CD4-positive, alpha-beta memory T cell (primary cell): Measurements from ENCODE around the gene CDHR1. TPM values are rescaled to one million over a fixed set of nuclear protein-coding genes. Genes with fewer than 3 reads are reported as not detected.

ENCODE experiments used
- CTCF ChIA-PET: fragments of 350-600 bp; sonication (Branson Sonifier 250); formaldehyde crosslinking; loops from one replicate; lab custom pipeline; 2021; ENCODE audit warnings: inconsistent platforms; ENCODE audit not compliant: partially characterized antibody; lab: Charles Lee
- POLR2A ChIA-PET: fragments of 350-600 bp; sonication (Branson Sonifier 250); formaldehyde crosslinking; loops from one replicate; lab custom pipeline; 2021; ENCODE audit not compliant: partially characterized antibody; lab: Charles Lee
- DNase-seq, 5 donors: peaks; one replicate each; pipeline versions ENCODE4 v3.0.0 to v3.0.0-alpha.2; 2020 to 2022; ENCODE audit warnings: mixed read lengths in 1 of 5
- H3K27ac ChIP-seq: one replicate; pipeline ENCODE4 v1.7.0; 2013; ENCODE audit warnings: low read depth, low read length
- H3K27me3 ChIP-seq: 2 replicates; pipeline ENCODE4 v1.7.0; 2013; ENCODE audit warnings: mild to moderate bottlenecking, low read length, moderate library complexity; ENCODE audit not compliant: insufficient read depth
- H3K36me3 ChIP-seq: 2 replicates; pipeline ENCODE4 v1.7.0; 2013; ENCODE audit warnings: mild to moderate bottlenecking, low read length, moderate library complexity; ENCODE audit not compliant: insufficient read depth
- H3K4me1 ChIP-seq: 2 replicates; pipeline ENCODE4 v1.7.0; 2013; ENCODE audit warnings: mild to moderate bottlenecking, low read length, moderate library complexity; ENCODE audit not compliant: insufficient read depth
- H3K4me3 ChIP-seq, 2 donors: one replicate each; pipeline ENCODE4 v1.7.0; 2013; ENCODE audit warnings: low read length in 2 of 2, mild to moderate bottlenecking in 1 of 2
- H3K9me3 ChIP-seq, 2 donors: one replicate each; pipeline ENCODE4 v1.7.0; 2013; ENCODE audit warnings: low read length in 2 of 2, control low read depth in 1 of 2; ENCODE audit not compliant: control insufficient read depth in 1 of 2
- H3K27ac Mint-ChIP-seq, 7 donors: one replicate each; pipeline ENCODE4 v1.8.0; 2020 to 2021; ENCODE audit warnings: mixed read lengths in 7 of 7, mild to moderate bottlenecking in 6 of 7, inconsistent platforms in 3 of 7, moderate library complexity in 3 of 7
- H3K27me3 Mint-ChIP-seq, 2 donors: one replicate each; pipeline ENCODE4 v1.8.0; 2020 to 2021; ENCODE audit warnings: mixed read lengths in 2 of 2
- H3K36me3 Mint-ChIP-seq, 2 donors: one replicate each; pipeline ENCODE4 v1.8.0; 2020 to 2021; ENCODE audit warnings: mixed read lengths in 2 of 2, inconsistent platforms in 1 of 2, mild to moderate bottlenecking in 1 of 2
- H3K4me1 Mint-ChIP-seq, 4 donors: one replicate each; pipeline ENCODE4 v1.8.0; 2020 to 2021; ENCODE audit warnings: mixed read lengths in 4 of 4, mild to moderate bottlenecking in 1 of 4
- H3K4me3 Mint-ChIP-seq, 8 donors: one replicate each; pipeline ENCODE4 v1.8.0; 2020 to 2021; ENCODE audit warnings: mixed read lengths in 8 of 8, mild to moderate bottlenecking in 7 of 8, moderate library complexity in 6 of 8, inconsistent platforms in 3 of 8
- H3K9me3 Mint-ChIP-seq, 8 donors: one replicate each; pipeline ENCODE4 v1.8.0; 2020 to 2021; ENCODE audit warnings: mixed read lengths in 8 of 8, mild to moderate bottlenecking in 5 of 8, inconsistent platforms in 3 of 8, moderate library complexity in 1 of 8
- intact Hi-C: fragments of 100-400 bp; cut with micrococcal nuclease; formaldehyde crosslinking; loops from one replicate; pipeline ENCODE4 v1.15.1; 2023
- polyA plus RNA-seq, 2 donors: library from polyadenylated mRNA; unstranded; fragments of 300-500 nt; fragmentation: Illumina TruSeq; gene quantifications; one replicate each; pipeline ENCODE4 v1.2.3, GENCODE V29; 2021
- total RNA-seq, 2 experiments: library from RNA; stranded (reverse); gene quantifications; one replicate each; pipeline ENCODE4 v1.2.3, GENCODE V29; 2021

The CDHR1 gene
- total and polyA plus RNA-seq, 4 experiments from 2014 or later = 0.12 to 0.17 TPM; not detected in 2

GRCh38 chr10:84173501-84173929 is 20.8 kb upstream of the CDHR1 start, which contains the start of gene GPR15LG:
Gene GPR15LG (plus strand): TSS chr10:84173801. CDS start chr10:84173852, 51 bp downstream.
- Histone ChIP-seq H3K4me1 (peaks cover 22% of the 10 kb centered on the region), H3K27ac (no peak within 1 kb of the TSS), H3K36me3 (no peaks in the 10 kb centered on the region), H3K4me3 (no peak within 1 kb of the TSS), H3K9me3 (no peaks in the 10 kb centered on the region), H3K27me3 (no peaks in the 10 kb centered on the region)
- Mint-ChIP-seq H3K9me3 (no peaks in the 10 kb centered on the region), H3K4me1 (peaks cover 6 to 11% (median 7%) of the 10 kb centered on the region in 4 donors), H3K4me3 (no peak within 1 kb of the TSS), H3K27me3 (peaks cover 0 to 3% of the 10 kb centered on the region in 2 donors), H3K36me3 (no peaks in the 10 kb centered on the region), H3K27ac (no peak within 1 kb of the TSS)
- CTCF ChIA-PET = no interaction called here
- intact Hi-C loops = no loop called here
- no peak for DNase-seq
- POLR2A ChIA-PET = no interaction called here

- intact Hi-C loops = no loop called here
- Mint-ChIP-seq H3K27ac (no peak overlapping the region), H3K36me3 (no peaks in the 10 kb centered on the region), H3K4me1 (peaks cover 6 to 11% (median 7%) of the 10 kb centered on the region in 4 donors), H3K9me3 (no peaks in the 10 kb centered on the region), H3K27me3 (peaks cover 0 to 3% of the 10 kb centered on the region in 2 donors), H3K4me3 (no peak overlapping the region)
- peaks cover 30% of the 10 kb centered on the region for H3K4me1 ChIP-seq
- no peak for DNase-seq
- H3K4me3 ChIP-seq = no peak overlapping the region
- ChIA-PET POLR2A (no interaction called here), CTCF (no interaction called here)
- no peaks in the 10 kb centered on the region for H3K9me3 ChIP-seq
- no peaks in the 10 kb centered on the region for H3K36me3 ChIP-seq
- H3K27me3 ChIP-seq = no peaks in the 10 kb centered on the region
- no peak overlapping the region for H3K27ac ChIP-seq
Observed at GRCh38 chr10:84175436-84175835, 18.9 kb upstream of the CDHR1 start.

GRCh38 chr10:84176351-84176750 is 18.0 kb upstream of the CDHR1 start:
- no peak overlapping the region for H3K27ac ChIP-seq
- no peak for DNase-seq
- Mint-ChIP-seq H3K27me3 (peaks cover 0 to under 1% of the 10 kb centered on the region in 2 donors), H3K36me3 (no peaks in the 10 kb centered on the region), H3K4me3 (peak overlapping the region in 2 of 8 donors; percentile 72 to 76), H3K9me3 (no peaks in the 10 kb centered on the region), H3K4me1 (peaks cover 6 to 11% (median 7%) of the 10 kb centered on the region in 4 donors), H3K27ac (peak overlapping the region in 6 of 7 donors; percentile 23 to 91 (median 86))
- no peaks in the 10 kb centered on the region for H3K27me3 ChIP-seq
- no peaks in the 10 kb centered on the region for H3K9me3 ChIP-seq
- ChIA-PET POLR2A (interaction anchor here (1.8 kb wide), 1 partner anchor 37 kb away, joined by 11 read pairs; the partner anchor contains the start of gene GHITM), CTCF (no interaction called here)
- H3K4me1 ChIP-seq = peaks cover 30% of the 10 kb centered on the region
- H3K36me3 ChIP-seq = no peaks in the 10 kb centered on the region
- intact Hi-C loops = no loop called here
- H3K4me3 ChIP-seq = no peak overlapping the region

GRCh38 chr10:84176836-84177474 is 17.4 kb upstream of the CDHR1 start:
- H3K36me3 Mint-ChIP-seq = no peaks in the 10 kb centered on the region
- no peaks in the 10 kb centered on the region for H3K36me3 ChIP-seq
- no peaks in the 10 kb centered on the region for H3K9me3 Mint-ChIP-seq
- H3K4me1 Mint-ChIP-seq = peaks cover 6 to 11% (median 7%) of the 10 kb centered on the region in 4 donors
- no peaks in the 10 kb centered on the region for H3K27me3 ChIP-seq
- peaks cover 30% of the 10 kb centered on the region for H3K4me1 ChIP-seq
- H3K9me3 ChIP-seq = no peaks in the 10 kb centered on the region
- no peak overlapping the region for H3K4me3 ChIP-seq
- POLR2A ChIA-PET = interaction anchor here (0.7 to 1.8 kb wide), 5 partner anchors 14 to 37 kb away, joined by 3 to 11 read pairs (median 5); partner anchors contain the start of gene GHITM
- no peak overlapping the region for H3K27ac ChIP-seq
- CTCF ChIA-PET = interaction anchor here (1.1 kb wide), 1 partner anchor 29 kb away, joined by 7 read pairs; no protein-coding TSS in a partner anchor
- peak overlapping the region in 3 of 8 donors; percentile 27 to 76 (median 72) for H3K4me3 Mint-ChIP-seq
- peak overlapping the region in 5 of 7 donors; percentile 82 to 91 (median 88) for H3K27ac Mint-ChIP-seq
- H3K27me3 Mint-ChIP-seq = no peaks in the 10 kb centered on the region
- intact Hi-C loops = no loop called here
- DNase-seq = no peak

GRCh38 chr10:84177541-84178141 is 16.7 kb upstream of the CDHR1 start:
- ChIA-PET CTCF (interaction anchor here (0.6 to 1.1 kb wide), 2 partner anchors 28 to 30 kb away, joined by 3 to 7 read pairs; no protein-coding TSS in a partner anchor), POLR2A (interaction anchor here (0.7 to 1.8 kb wide), 5 partner anchors 13 to 38 kb away, joined by 3 to 11 read pairs (median 5); partner anchors contain the start of gene GHITM)
- H3K27ac Mint-ChIP-seq = no peak overlapping the region
- H3K4me3 Mint-ChIP-seq = no peak overlapping the region
- no peaks in the 10 kb centered on the region for H3K36me3 ChIP-seq
- no peaks in the 10 kb centered on the region for H3K27me3 ChIP-seq
- no peaks in the 10 kb centered on the region for H3K9me3 ChIP-seq
- peaks cover 30% of the 10 kb centered on the region for H3K4me1 ChIP-seq
- intact Hi-C loops = no loop called here
- H3K4me1 Mint-ChIP-seq = peaks cover 6 to 11% (median 7%) of the 10 kb centered on the region in 4 donors
- H3K9me3 Mint-ChIP-seq = no peaks in the 10 kb centered on the region
- H3K27me3 Mint-ChIP-seq = no peaks in the 10 kb centered on the region
- no peak overlapping the region for H3K4me3 ChIP-seq
- H3K36me3 Mint-ChIP-seq = no peaks in the 10 kb centered on the region
- no peak overlapping the region for H3K27ac ChIP-seq
- peak; percentile 43 to 68 (median 59) for DNase-seq

GRCh38 chr10:84178160-84178609 is 16.2 kb upstream of the CDHR1 start:
- CTCF ChIA-PET = interaction anchor here (0.6 to 1.1 kb wide), 2 partner anchors 28 to 30 kb away, joined by 3 to 7 read pairs; no protein-coding TSS in a partner anchor
- intact Hi-C loops = no loop called here
- no peaks in the 10 kb centered on the region for H3K36me3 ChIP-seq
- no peaks in the 10 kb centered on the region for H3K9me3 ChIP-seq
- Mint-ChIP-seq H3K27ac (no peak overlapping the region), H3K27me3 (no peaks in the 10 kb centered on the region), H3K4me1 (peaks cover 6 to 11% (median 7%) of the 10 kb centered on the region in 4 donors), H3K4me3 (no peak overlapping the region), H3K9me3 (no peaks in the 10 kb centered on the region), H3K36me3 (no peaks in the 10 kb centered on the region)
- H3K27me3 ChIP-seq = no peaks in the 10 kb centered on the region
- H3K4me3 ChIP-seq = no peak overlapping the region
- H3K27ac ChIP-seq = no peak overlapping the region
- no peak for DNase-seq
- peaks cover 30% of the 10 kb centered on the region for H3K4me1 ChIP-seq
- POLR2A ChIA-PET = interaction anchor here (1.0 to 1.8 kb wide), 4 partner anchors 12 to 38 kb away, joined by 3 to 11 read pairs (median 5); partner anchors contain the start of gene GHITM
